Stimulated activated naive CD8-positive, alpha-beta T cell treated with anti-CD3 and anti-CD28 coated beads, Interleukin-15, amount 100 ng/mL, for 72 hours (primary cell): Measurements from ENCODE around the gene ERICH2.
A peak's percentile ranks its signal among the peaks of the same experiment; 100 is the strongest.

ENCODE experiments used
- ATAC-seq: fragments of 150-1000 bp; cut with Tn5 transposase; 2 replicates; pipeline ENCODE4 v1.10.0; 2021; ENCODE audit warnings: mild to moderate bottlenecking, moderate library complexity
- DNase-seq, 2 donors: peaks; one replicate each; pipeline ENCODE4 v3.0.0; 2021 to 2022
- H3K27ac Mint-ChIP-seq, 2 donors: one replicate each; pipeline ENCODE4 v1.8.0; 2022; ENCODE audit warnings: mild to moderate bottlenecking in 2 of 2, mixed read lengths in 2 of 2, moderate library complexity in 2 of 2
- H3K27me3 Mint-ChIP-seq: one replicate; pipeline ENCODE4 v1.8.0; 2022; ENCODE audit warnings: mixed read lengths
- H3K4me1 Mint-ChIP-seq: one replicate; pipeline ENCODE4 v1.8.0; 2022; ENCODE audit warnings: mild to moderate bottlenecking, mixed read lengths
- H3K4me3 Mint-ChIP-seq, 2 donors: one replicate each; pipeline ENCODE4 v1.8.0; 2022; ENCODE audit warnings: mild to moderate bottlenecking in 2 of 2, mixed read lengths in 2 of 2, moderate library complexity in 1 of 2
- H3K9me3 Mint-ChIP-seq, 2 donors: one replicate each; pipeline ENCODE4 v1.8.0; 2022; ENCODE audit warnings: mixed read lengths in 2 of 2

The ERICH2 gene

DNA sequence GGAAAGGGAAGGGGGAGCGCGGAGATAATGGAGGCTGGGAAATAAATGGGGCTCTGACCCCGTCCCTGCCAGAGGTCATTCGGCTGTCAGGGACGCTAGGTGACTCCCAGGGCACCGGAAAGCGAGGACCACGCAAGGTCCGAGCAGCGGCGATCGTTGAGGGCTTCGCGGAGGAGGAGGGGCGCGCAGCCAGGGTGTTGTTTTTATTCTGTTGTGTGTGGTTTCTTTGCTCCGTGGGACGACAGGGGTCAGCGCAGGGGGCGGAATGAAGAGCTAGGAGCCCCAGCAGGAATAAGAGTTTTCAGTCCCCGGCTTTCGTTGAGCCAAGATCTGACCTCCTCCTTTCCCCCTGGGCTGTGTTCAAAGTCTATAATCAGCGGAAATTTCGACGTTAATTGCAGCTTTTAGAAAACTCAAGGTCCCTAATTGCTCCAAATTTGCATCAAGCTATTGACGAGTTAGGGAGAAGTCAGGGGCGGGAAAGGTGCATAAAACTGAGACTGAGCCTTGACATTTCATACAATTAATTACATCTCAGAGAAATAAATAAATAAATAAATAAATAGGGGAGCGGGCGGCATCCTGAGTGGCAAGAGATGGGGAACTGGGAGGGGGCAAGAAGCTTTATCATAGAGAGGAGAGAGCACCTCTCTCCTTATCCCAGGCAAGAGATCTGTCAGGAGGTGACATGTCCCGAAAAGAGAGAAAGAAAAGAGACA is 48.7 kb downstream of the ERICH2 start:
- Mint-ChIP-seq H3K27ac (no peak overlapping the region), H3K4me1 (peaks cover 86% of the 10 kb centered on the region), H3K4me3 (peak overlapping the region; percentile 81 to 85), H3K27me3 (peaks cover 97% of the 10 kb centered on the region), H3K9me3 (no peaks in the 10 kb centered on the region)
- ATAC-seq (no peak), DNase-seq (no peak)

DNA sequence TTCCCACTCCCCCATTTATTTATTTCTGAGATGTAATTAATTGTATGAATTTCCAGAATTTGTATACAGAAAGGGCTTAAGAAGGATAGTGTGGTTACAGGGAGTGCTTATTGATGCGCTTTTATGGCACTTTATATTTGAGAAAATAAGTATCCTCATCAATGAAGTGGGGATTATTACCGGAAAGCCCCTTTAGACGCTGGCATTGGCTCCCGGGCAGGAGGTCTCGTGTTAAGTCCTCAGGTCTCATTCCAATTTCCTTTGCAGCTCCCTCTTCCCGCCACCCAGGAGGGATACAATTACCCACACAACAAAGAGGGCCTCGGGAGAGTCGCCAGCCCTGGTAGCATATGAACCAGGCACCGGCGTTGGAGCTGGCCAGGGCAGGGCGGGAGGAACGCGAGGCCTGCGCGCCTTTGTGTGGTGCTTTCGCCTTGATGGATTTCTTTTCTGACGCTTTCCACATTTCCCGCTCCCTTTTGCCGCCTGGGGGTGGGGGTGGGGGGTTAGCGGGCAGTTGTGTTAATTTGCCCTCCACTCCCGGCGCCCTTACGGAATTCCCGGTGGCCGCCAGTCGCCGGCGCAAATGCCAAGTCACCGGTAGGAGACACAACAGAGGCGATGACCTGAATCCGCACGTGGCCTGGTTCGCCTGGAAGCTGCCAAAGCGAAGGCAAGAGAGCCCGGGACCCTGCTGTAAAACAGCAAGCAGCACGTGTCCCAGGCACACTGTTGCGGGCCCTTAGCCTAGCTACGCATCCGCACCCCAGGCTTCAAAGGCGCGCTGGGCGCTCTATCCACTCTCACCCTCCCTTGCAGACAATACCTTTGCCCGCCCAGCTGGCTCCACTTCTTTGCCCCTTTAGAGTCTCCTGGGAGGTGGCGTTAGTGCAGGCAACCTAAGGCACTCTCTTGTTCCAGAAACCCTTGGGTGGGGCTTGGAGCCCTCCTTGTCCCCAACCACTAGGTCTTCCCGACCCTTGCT is 49.8 kb downstream of the ERICH2 start:
- DNase-seq (peak; percentile 14 to 23), ATAC-seq (no peak)
- Mint-ChIP-seq H3K27me3 (peaks cover 97% of the 10 kb centered on the region), H3K4me1 (peaks cover 75% of the 10 kb centered on the region), H3K27ac (peak overlapping the region in 1 of 2 donors; percentile 9), H3K4me3 (peak overlapping the region; percentile 72 to 81), H3K9me3 (no peaks in the 10 kb centered on the region)

DNA sequence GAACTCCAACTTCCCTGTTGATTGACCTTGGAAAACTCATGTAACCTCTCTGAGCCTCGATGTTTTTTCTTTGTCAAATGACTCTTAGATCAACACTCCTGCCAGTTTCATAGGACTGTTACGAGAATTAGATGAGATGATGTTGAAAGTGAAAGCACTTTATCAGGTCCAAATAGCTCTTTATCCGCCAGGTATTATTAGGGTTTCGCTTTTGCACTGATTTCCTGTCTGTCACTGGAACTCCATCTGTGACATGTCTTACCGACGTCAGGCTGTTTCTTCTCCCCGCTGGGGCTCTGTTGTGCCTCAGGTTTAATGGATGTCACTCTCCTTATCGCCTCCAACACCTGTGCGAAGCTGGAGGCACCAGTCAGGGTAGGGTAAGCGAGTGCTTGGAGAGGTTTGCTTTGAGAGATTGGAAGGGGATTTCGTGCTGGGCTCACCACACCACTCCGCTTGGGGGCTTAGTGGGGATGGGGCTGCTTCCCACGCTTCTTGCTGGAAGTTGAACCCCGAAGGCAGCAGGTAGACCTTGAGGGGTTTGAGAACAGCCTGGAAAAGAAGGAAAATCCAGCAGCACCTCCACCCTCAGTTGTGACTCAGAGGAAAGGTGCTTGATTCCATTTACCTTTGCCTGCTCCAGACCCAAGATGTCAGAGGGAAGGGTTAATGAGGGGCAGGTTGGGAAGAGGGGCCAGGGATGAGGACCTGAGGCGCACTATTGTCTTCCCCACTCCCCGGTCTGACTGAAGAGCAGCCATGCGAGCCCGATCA is 50.8 kb downstream of the ERICH2 start:
- peak; percentile 22 for ATAC-seq
- peak; percentile 17 to 25 for DNase-seq
- H3K4me3 Mint-ChIP-seq = peak overlapping the region; percentile 72 to 81
- no peak overlapping the region for H3K27ac Mint-ChIP-seq
- H3K4me1 Mint-ChIP-seq = peaks cover 65% of the 10 kb centered on the region
- H3K27me3 Mint-ChIP-seq = peaks cover 97% of the 10 kb centered on the region
- H3K9me3 Mint-ChIP-seq = no peaks in the 10 kb centered on the region

DNA sequence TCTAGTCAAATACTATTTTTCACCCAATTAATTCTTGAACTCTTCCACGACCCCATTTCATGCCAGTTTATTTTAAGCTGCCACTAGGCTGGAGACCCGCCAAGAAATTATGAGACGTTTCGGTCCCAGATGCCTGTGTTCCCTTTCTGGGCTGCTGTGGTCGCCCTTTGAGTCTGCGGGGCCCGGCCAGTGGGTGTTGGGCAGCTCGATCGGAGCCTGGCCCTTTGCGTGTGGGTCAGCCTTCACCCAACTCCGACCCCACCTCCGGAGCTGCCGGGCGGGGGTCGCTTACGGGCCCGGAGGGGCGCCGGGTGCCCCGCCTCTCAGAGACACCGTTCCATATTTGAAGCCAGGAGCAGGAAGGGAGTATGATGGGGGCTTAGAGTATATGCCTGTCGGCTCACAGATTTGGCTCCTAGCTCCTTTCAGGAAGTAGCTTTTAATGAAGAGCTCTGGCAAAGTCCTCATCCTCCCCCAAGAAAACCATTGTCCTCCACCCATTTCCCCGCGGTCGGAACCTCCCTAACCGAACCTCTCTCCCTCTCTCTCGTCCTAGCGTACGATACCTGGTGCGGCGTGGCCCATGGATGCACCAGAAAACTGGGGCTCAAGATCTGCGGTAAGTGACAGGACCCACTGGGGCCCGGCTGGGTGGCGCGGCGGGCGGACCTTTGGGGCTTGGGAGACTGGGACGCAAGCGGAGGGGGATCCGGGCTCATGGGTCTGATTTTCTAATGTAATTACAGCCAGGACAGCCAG is 51.5 kb downstream of the ERICH2 start:
- peaks cover 97% of the 10 kb centered on the region for H3K27me3 Mint-ChIP-seq
- ATAC-seq = no peak
- peaks cover 61% of the 10 kb centered on the region for H3K4me1 Mint-ChIP-seq
- no peaks in the 10 kb centered on the region for H3K9me3 Mint-ChIP-seq
- no peak overlapping the region for H3K27ac Mint-ChIP-seq
- H3K4me3 Mint-ChIP-seq = peak overlapping the region; percentile 72 to 81
- no peak for DNase-seq

DNA sequence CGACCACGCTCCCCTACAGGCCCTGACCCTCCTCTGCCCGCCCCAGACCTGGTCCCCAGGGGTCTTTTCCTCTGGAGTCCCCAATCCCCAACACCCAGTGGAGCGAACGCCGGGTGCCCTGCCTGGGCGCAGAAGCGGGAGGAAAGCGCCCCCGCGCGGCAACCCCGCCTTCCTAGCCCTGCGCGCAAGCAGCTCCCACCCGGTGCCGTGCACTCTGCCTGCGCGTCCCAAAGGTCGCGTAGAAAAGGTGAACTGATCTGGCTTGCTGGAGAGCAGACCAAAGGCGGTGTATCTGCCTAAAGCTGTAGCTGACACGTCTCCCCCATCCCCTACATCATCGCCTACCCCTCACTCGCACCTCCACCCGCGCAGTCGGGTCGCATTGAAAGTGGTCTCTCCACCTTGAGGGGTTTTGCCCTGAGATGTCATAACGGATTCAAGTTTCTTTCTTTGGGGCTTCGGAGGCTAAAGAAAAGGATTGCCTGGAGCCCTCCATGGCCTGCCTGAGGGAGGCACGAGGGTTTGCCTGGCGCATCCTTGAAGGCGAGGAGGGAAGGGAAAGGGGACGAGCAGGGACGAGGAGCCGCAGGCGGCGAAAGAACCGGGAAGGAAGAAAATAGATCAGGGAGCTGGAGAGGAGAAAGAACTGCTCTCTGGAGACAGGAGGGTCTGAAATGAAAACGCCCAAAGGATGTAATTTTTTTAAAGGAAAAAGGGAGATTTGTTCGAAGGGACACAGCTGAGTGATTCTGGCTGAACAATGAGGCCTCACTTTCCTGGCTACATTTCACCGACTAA is 52.3 kb downstream of the ERICH2 start:
- peaks cover 97% of the 10 kb centered on the region for H3K27me3 Mint-ChIP-seq
- peak overlapping the region; percentile 70 to 72 for H3K4me3 Mint-ChIP-seq
- peaks cover 53% of the 10 kb centered on the region for H3K4me1 Mint-ChIP-seq
- peak overlapping the region in 1 of 2 donors; percentile 75 for H3K27ac Mint-ChIP-seq
- no peaks in the 10 kb centered on the region for H3K9me3 Mint-ChIP-seq
- DNase-seq (peak; percentile 54 to 61), ATAC-seq (peak; percentile 65)

DNA sequence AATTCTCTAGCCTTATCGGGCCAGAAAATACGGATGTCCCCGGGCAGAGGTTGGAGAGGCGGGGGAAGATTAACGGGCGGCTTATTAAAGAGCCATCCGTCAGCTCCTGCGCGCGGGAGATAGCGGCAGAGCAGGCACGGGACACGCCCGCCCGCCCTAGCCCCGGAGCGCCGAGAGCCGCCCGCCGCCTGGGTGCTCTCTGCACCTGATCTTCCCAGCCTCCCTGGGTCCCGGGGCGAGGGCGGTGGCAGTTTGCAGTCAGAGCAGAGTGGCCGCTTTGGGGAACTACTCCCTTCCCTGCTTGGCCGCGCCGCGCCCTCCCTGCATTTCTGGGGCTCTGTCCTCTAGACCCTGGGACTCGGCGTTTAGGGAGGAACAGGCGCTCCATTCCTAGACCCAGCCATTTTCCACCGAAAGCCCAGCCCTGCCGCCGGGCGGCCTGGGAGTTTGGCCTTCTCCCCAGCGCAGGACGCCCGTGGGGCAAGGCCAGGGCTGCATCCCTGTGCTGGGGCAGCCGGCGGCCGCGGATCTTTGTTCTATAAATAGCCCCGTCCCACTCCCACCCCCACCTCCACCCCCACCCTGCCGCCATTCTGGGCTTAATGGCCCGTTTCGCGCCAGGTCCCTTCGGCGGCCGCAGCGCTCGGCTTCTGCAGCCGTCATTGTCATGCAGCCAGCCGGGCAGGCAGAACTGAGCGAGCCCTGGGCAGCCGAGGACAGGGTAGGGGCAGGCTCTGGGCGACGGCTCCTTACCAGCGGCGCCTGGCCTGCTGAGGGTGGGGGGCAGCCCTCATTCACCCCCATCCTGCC is 53.1 kb downstream of the ERICH2 start:
- H3K4me1 Mint-ChIP-seq = peaks cover 48% of the 10 kb centered on the region
- DNase-seq (peak; percentile 12 to 15), ATAC-seq (peak; percentile 23)
- no peak overlapping the region for H3K27ac Mint-ChIP-seq
- peak overlapping the region; percentile 70 to 72 for H3K4me3 Mint-ChIP-seq
- peaks cover 97% of the 10 kb centered on the region for H3K27me3 Mint-ChIP-seq
- H3K9me3 Mint-ChIP-seq = no peaks in the 10 kb centered on the region

DNA sequence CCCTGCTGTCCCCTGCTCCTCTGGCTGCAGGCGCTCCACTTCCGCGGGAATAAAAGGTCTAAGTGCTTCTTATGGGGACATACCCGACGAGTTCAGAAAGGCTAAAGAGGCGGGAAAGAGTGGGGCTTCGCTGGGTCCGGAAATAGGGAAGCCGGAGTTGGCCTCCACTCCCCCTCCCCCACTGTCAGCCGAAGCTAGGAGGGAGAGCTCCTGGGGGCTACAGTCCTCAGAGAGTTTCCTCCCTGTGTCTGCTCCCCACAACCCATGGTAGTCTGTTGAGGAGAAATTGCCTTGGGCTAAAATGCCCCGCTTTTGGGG is 53.7 kb downstream of the ERICH2 start:
- H3K27ac Mint-ChIP-seq = no peak overlapping the region
- DNase-seq (no peak), ATAC-seq (no peak)
- H3K4me1 Mint-ChIP-seq = peaks cover 42% of the 10 kb centered on the region
- peaks cover 97% of the 10 kb centered on the region for H3K27me3 Mint-ChIP-seq
- no peaks in the 10 kb centered on the region for H3K9me3 Mint-ChIP-seq
- peak overlapping the region; percentile 25 to 31 for H3K4me3 Mint-ChIP-seq

DNA sequence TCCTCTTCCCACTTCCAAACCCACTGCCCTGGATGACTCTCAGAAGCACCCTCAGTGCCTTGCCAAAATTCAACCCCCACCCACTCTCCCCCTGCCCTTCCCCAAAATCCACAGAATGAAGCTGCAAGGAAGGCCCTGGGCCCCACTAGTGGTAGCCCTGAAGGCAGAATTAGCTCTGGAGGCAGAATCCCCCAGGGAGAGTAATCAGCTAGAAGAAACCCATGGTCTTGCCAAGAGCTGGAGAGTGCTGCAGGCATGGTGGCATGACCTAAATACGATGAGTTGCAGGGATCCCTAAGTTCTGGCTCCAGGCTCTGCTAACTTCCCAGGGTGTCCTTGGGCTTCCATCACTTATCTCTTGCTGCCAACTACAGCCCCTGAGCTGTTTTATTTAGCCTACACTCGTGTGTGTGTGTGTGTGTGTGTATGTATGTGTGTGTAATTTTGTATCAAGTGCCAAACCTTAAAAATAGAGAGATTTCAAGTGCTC is 54.4 kb downstream of the ERICH2 start:
- ATAC-seq (no peak), DNase-seq (no peak)
- no peaks in the 10 kb centered on the region for H3K9me3 Mint-ChIP-seq
- H3K4me3 Mint-ChIP-seq = no peak overlapping the region
- H3K27ac Mint-ChIP-seq = no peak overlapping the region
- peaks cover 97% of the 10 kb centered on the region for H3K27me3 Mint-ChIP-seq
- peaks cover 35% of the 10 kb centered on the region for H3K4me1 Mint-ChIP-seq

DNA sequence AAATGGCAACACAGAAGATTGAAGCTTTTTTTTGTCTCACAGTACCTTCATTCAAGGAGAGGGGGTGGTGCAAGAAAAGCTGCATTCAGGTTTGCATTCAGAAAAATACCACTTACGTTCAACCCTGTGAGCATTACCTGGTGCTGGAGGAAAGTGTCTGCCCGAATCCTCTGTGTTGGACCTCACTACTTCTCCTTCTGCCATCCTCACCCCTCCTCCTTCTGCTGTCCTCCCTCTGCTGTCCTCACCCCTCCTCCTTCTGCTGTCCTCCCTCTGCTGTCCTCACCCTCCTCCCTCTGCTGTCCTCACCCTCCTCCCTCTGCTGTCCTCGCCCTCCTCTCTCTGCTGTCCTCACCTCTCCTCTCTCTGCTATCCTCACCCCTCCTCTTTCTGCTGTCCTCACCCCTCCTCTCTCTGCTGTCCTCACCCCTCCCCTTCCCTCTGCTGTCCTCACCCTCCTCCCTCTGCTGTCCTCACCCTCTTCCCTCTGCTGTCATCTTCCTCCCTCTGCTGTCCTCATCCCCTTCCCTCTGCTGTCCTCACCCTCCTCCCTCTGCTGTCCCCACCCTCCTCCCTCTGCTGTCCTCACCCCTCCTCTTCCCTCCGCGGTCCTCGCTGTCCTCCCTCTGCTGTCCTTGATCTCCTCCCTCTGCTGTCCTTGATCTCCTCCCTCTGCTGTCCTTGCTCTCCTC is 57.8 kb downstream of the ERICH2 start:
- Mint-ChIP-seq H3K4me1 (peaks cover under 1% of the 10 kb centered on the region), H3K4me3 (no peak overlapping the region), H3K9me3 (no peaks in the 10 kb centered on the region), H3K27ac (no peak overlapping the region), H3K27me3 (peaks cover 81% of the 10 kb centered on the region)
- DNase-seq (no peak), ATAC-seq (no peak)

DNA sequence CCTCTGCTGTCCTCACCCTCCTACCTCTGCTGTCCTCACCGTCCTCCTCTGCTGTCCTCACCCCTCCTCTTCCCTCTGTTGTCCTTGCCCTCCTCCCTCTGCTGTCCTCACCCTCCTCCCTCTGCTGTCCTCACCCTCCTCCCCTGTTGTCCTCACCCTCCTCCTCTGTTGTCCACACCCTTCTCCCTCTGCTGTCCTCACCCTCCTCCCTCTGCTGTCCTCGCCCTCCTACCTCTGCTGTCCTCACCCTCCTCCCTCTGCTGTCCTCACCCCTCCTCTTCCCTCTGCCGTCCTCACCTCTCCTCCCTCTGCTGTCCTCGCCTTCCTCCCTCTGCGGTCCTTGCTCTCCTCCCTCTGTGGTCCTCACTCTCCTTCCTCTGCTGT is 58.3 kb downstream of the ERICH2 start:
- no peak overlapping the region for H3K4me3 Mint-ChIP-seq
- no peaks in the 10 kb centered on the region for H3K4me1 Mint-ChIP-seq
- no peaks in the 10 kb centered on the region for H3K9me3 Mint-ChIP-seq
- ATAC-seq = no peak
- peaks cover 79% of the 10 kb centered on the region for H3K27me3 Mint-ChIP-seq
- H3K27ac Mint-ChIP-seq = no peak overlapping the region
- no peak for DNase-seq

DNA sequence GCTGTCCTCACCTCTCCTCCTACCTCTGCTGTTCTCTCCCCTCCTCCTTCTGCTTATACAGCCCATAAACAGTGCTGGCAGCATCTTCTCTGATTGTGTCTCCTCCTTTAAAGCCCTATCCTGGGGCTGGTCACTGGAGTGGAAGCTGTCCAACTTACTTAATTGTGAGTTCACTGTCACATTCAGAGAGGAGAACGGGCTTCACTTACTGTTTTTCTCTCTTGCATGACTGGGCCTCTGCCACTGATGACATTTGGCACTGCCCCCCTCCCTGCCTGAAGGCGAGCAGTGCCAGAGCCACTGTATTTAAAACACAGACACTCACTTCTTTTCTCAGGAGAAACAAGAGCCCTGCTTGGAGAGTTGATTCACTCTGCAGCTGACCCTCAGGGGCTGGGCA is 58.9 kb downstream of the ERICH2 start:
- Mint-ChIP-seq H3K27me3 (peaks cover 74% of the 10 kb centered on the region), H3K4me1 (no peaks in the 10 kb centered on the region), H3K9me3 (no peaks in the 10 kb centered on the region), H3K4me3 (no peak overlapping the region), H3K27ac (no peak overlapping the region)
- ATAC-seq (no peak), DNase-seq (no peak)

DNA sequence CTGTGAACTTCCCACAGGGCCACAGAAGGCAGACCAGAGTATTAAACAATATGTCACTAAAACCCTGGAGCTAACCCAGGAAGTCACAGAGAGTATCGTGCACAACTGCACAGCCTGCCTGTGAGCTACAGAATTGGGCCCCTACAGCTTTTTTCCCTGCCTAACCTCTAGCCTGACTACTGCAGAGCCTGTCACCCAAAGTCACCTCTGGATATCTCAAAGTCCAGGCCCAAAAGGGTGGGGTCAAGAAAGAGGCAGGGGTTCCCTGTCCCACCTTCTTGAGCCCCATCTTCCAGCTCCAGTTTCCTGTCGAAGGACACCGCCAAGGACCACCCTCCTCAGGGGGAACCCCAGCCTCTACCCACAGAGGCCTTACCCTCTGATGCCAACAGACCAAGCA is 60.0 kb downstream of the ERICH2 start:
- Mint-ChIP-seq H3K27me3 (peaks cover 63% of the 10 kb centered on the region), H3K9me3 (no peaks in the 10 kb centered on the region), H3K4me1 (no peaks in the 10 kb centered on the region), H3K4me3 (no peak overlapping the region), H3K27ac (no peak overlapping the region)
- DNase-seq (no peak), ATAC-seq (no peak)

DNA sequence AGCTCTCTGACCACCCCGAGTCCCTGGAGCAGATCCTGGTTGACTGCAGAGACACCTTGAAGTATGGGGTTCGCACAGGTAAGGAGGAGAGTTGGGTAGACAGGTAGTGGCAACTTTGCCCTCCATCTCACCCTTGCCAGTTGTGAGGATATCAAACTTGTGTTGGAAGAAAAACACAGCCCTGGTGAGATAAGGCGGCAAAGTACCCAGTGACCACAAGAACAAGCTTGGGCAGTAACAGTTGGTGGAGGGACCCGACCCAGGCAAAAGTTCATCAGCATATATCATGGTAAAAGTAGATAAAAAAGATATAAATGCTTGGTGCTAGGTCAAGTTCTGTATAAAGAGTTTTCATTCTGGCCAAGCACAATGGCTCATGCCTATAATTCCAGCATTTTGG is 60.9 kb downstream of the ERICH2 start:
- H3K4me3 Mint-ChIP-seq = no peak overlapping the region
- H3K27me3 Mint-ChIP-seq = peaks cover 56% of the 10 kb centered on the region
- ATAC-seq (no peak), DNase-seq (no peak)
- no peaks in the 10 kb centered on the region for H3K9me3 Mint-ChIP-seq
- no peaks in the 10 kb centered on the region for H3K4me1 Mint-ChIP-seq
- H3K27ac Mint-ChIP-seq = no peak overlapping the region
